ENCODE data around the gene DNAJC3.

The DNAJC3 gene

GRCh38 chr13:95813139-95813538, 136.2 kb downstream of the DNAJC3 start:
- TF ChIP-seq CTCF (IDR thresholded peaks at IDR 0.05): no peak
- Histone ChIP-seq H3K36me3 (no peaks in the 10 kb centered on the region), H3K4me1 (ENCODE audit: control insufficient read depth in 1 of 2, insufficient read depth in 1 of 2, low read depth in 1 of 2, low read length in 1 of 2) (no peaks in the 10 kb centered on the region), H3K4me3 (ENCODE audit: low read depth in 1 of 2, low read length in 1 of 2) (no peak overlapping the region), H3K27ac (no peak overlapping the region), H3K9me3 (no peaks in the 10 kb centered on the region), H3K27me3 (no peaks in the 10 kb centered on the region)

GRCh38 chr13:95814495-95814894, 137.6 kb downstream of the DNAJC3 start:
- no peaks in the 10 kb centered on the region for H3K4me1 ChIP-seq (ENCODE audit: control insufficient read depth in 1 of 2, insufficient read depth in 1 of 2, low read depth in 1 of 2, low read length in 1 of 2)
- no peaks in the 10 kb centered on the region for H3K9me3 ChIP-seq
- H3K27me3 ChIP-seq: no peaks in the 10 kb centered on the region
- TF ChIP-seq CTCF (IDR thresholded peaks at IDR 0.05): no peak
- no peak overlapping the region for H3K27ac ChIP-seq
- H3K36me3 ChIP-seq: no peaks in the 10 kb centered on the region
- H3K4me3 ChIP-seq (ENCODE audit: low read depth in 1 of 2, low read length in 1 of 2): no peak overlapping the region

- Histone ChIP-seq H3K4me3 (ENCODE audit: low read depth in 1 of 2, low read length in 1 of 2) (no peak overlapping the region), H3K9me3 (no peaks in the 10 kb centered on the region), H3K27ac (no peak overlapping the region), H3K4me1 (ENCODE audit: control insufficient read depth in 1 of 2, insufficient read depth in 1 of 2, low read depth in 1 of 2, low read length in 1 of 2) (no peaks in the 10 kb centered on the region), H3K36me3 (no peaks in the 10 kb centered on the region), H3K27me3 (no peaks in the 10 kb centered on the region)
- no peak for TF ChIP-seq CTCF (IDR thresholded peaks at IDR 0.05)
Observed at GRCh38 chr13:95822303-95822702, 145.4 kb downstream of the DNAJC3 start.

- H3K4me1 ChIP-seq (ENCODE audit: control insufficient read depth in 1 of 2, insufficient read depth in 1 of 2, low read depth in 1 of 2, low read length in 1 of 2): no peaks in the 10 kb centered on the region
- H3K4me3 ChIP-seq (ENCODE audit: low read depth in 1 of 2, low read length in 1 of 2): no peak overlapping the region
- H3K27ac ChIP-seq: no peak overlapping the region
- H3K9me3 ChIP-seq: no peaks in the 10 kb centered on the region
- TF ChIP-seq CTCF (IDR thresholded peaks at IDR 0.05): no peak
- H3K27me3 ChIP-seq: no peaks in the 10 kb centered on the region
- H3K36me3 ChIP-seq: no peaks in the 10 kb centered on the region
Observed at GRCh38 chr13:95833126-95833525, 156.2 kb downstream of the DNAJC3 start.

GRCh38 chr13:95833719-95834118, 156.8 kb downstream of the DNAJC3 start:
- Histone ChIP-seq H3K36me3 (no peaks in the 10 kb centered on the region), H3K27ac (no peak overlapping the region), H3K9me3 (no peaks in the 10 kb centered on the region), H3K27me3 (no peaks in the 10 kb centered on the region), H3K4me3 (ENCODE audit: low read depth in 1 of 2, low read length in 1 of 2) (no peak overlapping the region), H3K4me1 (ENCODE audit: control insufficient read depth in 1 of 2, insufficient read depth in 1 of 2, low read depth in 1 of 2, low read length in 1 of 2) (no peaks in the 10 kb centered on the region)
- TF ChIP-seq CTCF (IDR thresholded peaks at IDR 0.05): no peak
